Cardiac muscle cell (in vitro differentiated cells and primary cell): ENCODE measurements around the gene MAPKAPK2. TPM values are rescaled to one million over a fixed set of nuclear protein-coding genes. Genes with fewer than 3 reads are reported as not detected.

Experiments
- DNase-seq, 2 donors: peaks; one replicate each; pipeline versions ENCODE4 v3.0.0 to v3.0.0-alpha.2; 2010 to 2017; ENCODE audit warnings: low read depth in 1 of 2, low spot score in 1 of 2
- H3K27ac ChIP-seq: fragments of 200-600 bp; sonication (generic); 2 replicates; pipeline ENCODE4 v1.5.1; 2016
- H3K27me3 ChIP-seq: fragments of 200-600 bp; sonication (generic); 2 replicates; pipeline ENCODE4 v1.6.0; 2016; ENCODE audit warnings: control low read depth
- H3K36me3 ChIP-seq: fragments of 200-600 bp; sonication (generic); 2 replicates; pipeline ENCODE4 v1.5.1; 2016; ENCODE audit warnings: control low read depth
- H3K4me1 ChIP-seq: fragments of 200-600 bp; sonication (generic); 2 replicates; pipeline ENCODE4 v1.8.1; 2017; ENCODE audit warnings: low read depth, mild to moderate bottlenecking, mixed run types
- H3K4me3 ChIP-seq: fragments of 200-600 bp; sonication (generic); 2 replicates; pipeline ENCODE4 v1.5.1; 2016; ENCODE audit warnings: mild to moderate bottlenecking
- H3K9me3 ChIP-seq: fragments of 200-600 bp; sonication (generic); 2 replicates; pipeline ENCODE4 v1.5.1; 2017; ENCODE audit warnings: low read depth, mild to moderate bottlenecking, control low read depth
- polyA plus RNA-seq: library from polyadenylated mRNA; unstranded; fragments of >200 nt; fragmentation: Nextera tagmentation; extraction: Ambion mirVana; gene quantifications from 2 replicates; pipeline ENCODE4 v1.2.1, GENCODE V29; 2016
- total RNA-seq: library from RNA; depleted of rRNA; stranded (reverse); fragments of >200 nt; gene quantifications from 2 replicates; pipeline ENCODE4 v1.2.3, GENCODE V29; 2016
- TF ChIP-seq, protein P1 (sequence below): IDR thresholded peaks from 2 replicates; pipeline ENCODE4 v1.5.1; 2012; ENCODE audit warnings: low read depth, mild to moderate bottlenecking, low read length

MAPKAPK2 gene
- total and polyA plus RNA-seq, 2 experiments from 2014 or later = 31.4 to 117 TPM

DNA sequence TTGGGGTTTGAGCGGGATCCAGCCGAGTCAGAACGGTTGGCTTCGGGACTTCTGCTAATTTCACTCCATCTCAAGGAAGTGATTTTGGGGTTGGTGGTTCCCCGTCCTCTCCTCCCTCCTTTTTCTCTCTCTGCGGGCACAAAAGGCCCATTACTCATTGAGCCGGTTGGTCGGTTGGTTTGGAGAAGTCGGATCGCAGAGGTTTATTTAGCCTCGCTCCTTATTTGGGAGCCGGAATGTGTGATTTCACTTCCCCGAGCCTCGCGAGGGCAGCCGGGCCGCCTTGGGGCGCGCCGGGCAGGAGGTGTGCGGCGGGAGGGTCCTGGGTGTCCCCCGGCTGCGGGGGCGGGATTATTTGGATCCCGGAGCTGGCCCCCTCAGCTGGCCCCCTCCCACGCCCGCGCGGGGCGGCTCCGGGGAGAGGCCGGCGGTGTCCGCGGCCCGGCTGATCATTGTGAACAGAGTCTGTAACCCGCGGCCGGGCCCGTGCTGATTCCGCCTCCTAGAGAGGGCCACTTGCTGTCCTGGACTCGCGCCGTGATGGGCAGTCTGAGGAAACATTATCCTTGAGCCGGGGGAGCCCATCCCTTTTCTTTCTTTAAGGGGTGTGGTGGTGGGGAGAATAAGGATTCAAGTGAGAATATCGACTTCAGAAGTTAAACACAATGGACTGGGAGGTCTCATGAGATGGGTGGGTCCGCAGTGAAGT lies 1.2 kb downstream of the MAPKAPK2 start:
- TF ChIP-seq, protein P1, sequence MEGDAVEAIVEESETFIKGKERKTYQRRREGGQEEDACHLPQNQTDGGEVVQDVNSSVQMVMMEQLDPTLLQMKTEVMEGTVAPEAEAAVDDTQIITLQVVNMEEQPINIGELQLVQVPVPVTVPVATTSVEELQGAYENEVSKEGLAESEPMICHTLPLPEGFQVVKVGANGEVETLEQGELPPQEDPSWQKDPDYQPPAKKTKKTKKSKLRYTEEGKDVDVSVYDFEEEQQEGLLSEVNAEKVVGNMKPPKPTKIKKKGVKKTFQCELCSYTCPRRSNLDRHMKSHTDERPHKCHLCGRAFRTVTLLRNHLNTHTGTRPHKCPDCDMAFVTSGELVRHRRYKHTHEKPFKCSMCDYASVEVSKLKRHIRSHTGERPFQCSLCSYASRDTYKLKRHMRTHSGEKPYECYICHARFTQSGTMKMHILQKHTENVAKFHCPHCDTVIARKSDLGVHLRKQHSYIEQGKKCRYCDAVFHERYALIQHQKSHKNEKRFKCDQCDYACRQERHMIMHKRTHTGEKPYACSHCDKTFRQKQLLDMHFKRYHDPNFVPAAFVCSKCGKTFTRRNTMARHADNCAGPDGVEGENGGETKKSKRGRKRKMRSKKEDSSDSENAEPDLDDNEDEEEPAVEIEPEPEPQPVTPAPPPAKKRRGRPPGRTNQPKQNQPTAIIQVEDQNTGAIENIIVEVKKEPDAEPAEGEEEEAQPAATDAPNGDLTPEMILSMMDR = no peak
- Histone ChIP-seq H3K4me1 (peaks cover 42% of the 10 kb centered on the region), H3K4me3 (peak overlapping the region; percentile 91), H3K27ac (peak overlapping the region; percentile 98), H3K27me3 (no peaks in the 10 kb centered on the region), H3K36me3 (no peaks in the 10 kb centered on the region), H3K9me3 (no peaks in the 10 kb centered on the region)
- peak; percentile 74 to 88 for DNase-seq

DNA sequence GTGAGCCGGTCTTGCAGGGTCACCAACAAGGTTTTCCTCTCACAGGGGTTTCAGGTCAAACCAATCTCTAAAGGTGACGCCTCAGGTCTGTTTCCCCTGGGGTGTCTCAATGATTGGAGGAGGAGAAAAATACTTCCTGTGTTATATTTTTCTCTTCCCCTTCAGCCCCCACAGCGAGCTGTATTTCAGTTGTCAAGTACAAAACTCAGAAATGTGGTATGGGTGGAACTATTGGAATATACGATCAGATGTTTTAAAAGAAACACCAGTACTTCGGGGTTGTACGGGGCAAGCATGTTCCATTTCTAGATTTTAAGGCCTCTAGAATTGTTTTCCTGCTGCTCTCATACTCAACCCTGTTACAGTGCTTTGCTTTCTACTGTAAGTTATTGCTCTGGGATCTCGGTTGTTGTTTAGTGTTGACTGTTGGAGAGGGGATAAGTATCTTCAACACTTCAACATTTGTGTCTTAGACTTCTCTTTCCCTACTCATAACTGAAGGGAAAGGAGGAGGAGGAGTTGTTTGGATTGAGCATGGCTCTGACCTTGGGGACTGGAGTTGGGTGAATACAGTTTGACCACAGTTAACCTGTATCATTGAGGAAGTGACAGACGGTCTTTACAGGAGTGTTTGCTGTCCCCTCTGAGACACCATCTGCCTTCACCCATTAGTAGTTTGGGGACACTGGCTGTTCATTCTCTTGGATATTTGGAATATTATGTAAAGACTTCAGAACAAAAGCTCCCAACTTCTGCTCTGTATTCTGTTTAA lies 2.0 kb downstream of the MAPKAPK2 start:
- Histone ChIP-seq H3K27me3 (no peaks in the 10 kb centered on the region), H3K27ac (peak overlapping the region; percentile 98), H3K4me3 (peak overlapping the region; percentile 91), H3K4me1 (peaks cover 49% of the 10 kb centered on the region), H3K9me3 (no peaks in the 10 kb centered on the region), H3K36me3 (no peaks in the 10 kb centered on the region)
- TF ChIP-seq, protein P1 = no peak
- no peak for DNase-seq

DNA sequence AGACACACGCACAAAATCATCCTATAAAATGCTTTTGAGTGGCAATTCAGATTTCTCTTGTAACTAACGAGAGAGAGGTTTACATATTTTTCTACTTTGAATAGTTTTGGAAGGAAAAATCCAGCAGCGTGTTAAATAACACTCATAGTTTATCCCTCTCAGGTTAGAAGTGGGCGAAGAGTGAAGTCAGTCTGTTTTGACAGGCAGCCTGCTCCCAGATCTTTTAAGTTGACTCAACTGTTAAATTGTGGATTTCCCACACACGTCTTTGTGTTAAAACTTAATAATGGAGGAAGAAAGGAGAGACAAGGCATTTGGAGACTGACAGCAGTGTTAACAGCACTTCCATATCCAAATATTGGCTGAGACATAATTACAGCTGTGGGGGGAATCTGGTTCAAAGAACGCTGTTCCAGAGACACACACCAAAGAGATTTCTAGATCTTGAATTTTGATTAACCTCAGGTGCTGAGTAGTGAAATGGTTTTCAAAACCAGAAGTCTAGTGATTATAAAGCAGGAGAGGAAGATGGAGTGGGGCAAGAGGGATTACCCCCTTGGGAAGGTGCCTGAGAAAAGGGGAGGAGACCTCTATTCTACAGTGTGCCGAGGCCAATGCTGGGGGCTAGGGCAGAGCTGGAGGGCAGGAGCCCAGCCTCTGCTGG lies 2.7 kb downstream of the MAPKAPK2 start:
- Histone ChIP-seq H3K4me3 (peak overlapping the region; percentile 91), H3K27ac (peak overlapping the region; percentile 98), H3K4me1 (peaks cover 56% of the 10 kb centered on the region), H3K36me3 (no peaks in the 10 kb centered on the region), H3K27me3 (no peaks in the 10 kb centered on the region), H3K9me3 (no peaks in the 10 kb centered on the region)
- TF ChIP-seq, protein P1 = no peak
- no peak for DNase-seq

DNA sequence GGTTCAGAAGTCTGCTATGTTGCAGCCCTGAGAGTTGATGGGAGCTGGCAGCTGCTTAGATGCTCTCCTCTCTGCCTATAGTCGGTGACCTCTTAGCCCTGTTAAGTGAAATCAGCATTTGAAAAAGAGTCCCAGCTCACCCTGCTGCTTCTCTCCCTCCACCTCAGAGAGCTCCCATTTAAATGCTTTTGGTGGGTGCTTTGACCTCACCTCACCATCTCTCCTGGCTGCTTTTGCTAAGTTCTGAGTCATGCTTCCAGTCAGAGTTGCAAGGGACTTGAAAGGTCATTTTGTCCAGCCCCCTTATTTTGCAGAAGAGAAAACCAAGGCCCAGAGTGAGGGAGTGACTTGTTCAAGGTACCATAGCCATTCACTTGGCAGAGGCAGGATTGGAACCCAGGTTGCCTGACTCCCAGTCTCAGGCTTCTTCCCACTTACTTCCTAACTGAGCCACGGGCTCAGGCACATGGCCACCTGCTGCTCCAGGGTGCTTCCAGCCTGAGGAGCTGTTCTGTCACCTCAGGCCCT lies 3.3 kb downstream of the MAPKAPK2 start:
- TF ChIP-seq, protein P1 = no peak
- Histone ChIP-seq H3K9me3 (no peaks in the 10 kb centered on the region), H3K4me3 (peak overlapping the region; percentile 91), H3K36me3 (no peaks in the 10 kb centered on the region), H3K27ac (peak overlapping the region; percentile 98), H3K4me1 (peaks cover 62% of the 10 kb centered on the region), H3K27me3 (no peaks in the 10 kb centered on the region)
- no peak for DNase-seq

DNA sequence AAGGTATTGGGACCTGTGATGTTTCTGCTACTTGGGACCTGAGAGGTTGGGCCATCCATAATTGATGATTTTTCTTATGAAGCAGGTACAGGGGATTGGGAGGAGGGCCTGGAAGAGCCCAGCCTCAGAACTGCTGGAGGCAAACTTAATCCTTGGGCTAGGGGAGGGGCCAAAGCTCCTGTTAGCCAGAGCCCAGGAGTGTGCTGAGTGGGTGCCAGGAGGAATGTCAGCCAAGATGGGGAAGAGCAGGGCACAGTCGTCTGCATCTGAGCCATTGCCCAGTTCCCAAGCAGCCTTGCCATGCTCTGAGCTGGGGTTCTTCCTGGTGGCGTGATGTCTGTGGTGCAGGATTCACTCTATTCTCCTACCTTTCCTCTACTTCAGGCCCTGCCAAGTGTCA lies 5.8 kb downstream of the MAPKAPK2 start:
- Histone ChIP-seq H3K4me3 (no peak overlapping the region), H3K27ac (peak overlapping the region; percentile 98), H3K9me3 (no peaks in the 10 kb centered on the region), H3K4me1 (peaks cover 88% of the 10 kb centered on the region), H3K36me3 (no peaks in the 10 kb centered on the region), H3K27me3 (no peaks in the 10 kb centered on the region)
- TF ChIP-seq, protein P1 = no peak
- no peak for DNase-seq
